PC-3 (cell line): ENCODE results near the gene NFATC1.

Source experiments
- EZH2phosphoT487 ChIP-seq: fragments of 300-600 bp; sonication (generic); IDR thresholded peaks from 2 replicates; pipeline ENCODE4 v1.6.1; 2018; ENCODE audit warnings: mild to moderate bottlenecking, antibody characterized with exemption, low read length, borderline replicate concordance
- TF ChIP-seq, protein P1 (sequence below): fragments of 300-600 bp; sonication (generic); conservative IDR thresholded peaks from 2 replicates; pipeline ENCODE4 v1.5.1; 2017; ENCODE audit warnings: antibody characterized with exemption, low read depth, mild to moderate bottlenecking, low read length

GRCh38 chr18:79543861-79544385, 148.2 kb downstream of the NFATC1 start:
- TF ChIP-seq EZH2phosphoT487: no peak
- TF ChIP-seq, protein P1, sequence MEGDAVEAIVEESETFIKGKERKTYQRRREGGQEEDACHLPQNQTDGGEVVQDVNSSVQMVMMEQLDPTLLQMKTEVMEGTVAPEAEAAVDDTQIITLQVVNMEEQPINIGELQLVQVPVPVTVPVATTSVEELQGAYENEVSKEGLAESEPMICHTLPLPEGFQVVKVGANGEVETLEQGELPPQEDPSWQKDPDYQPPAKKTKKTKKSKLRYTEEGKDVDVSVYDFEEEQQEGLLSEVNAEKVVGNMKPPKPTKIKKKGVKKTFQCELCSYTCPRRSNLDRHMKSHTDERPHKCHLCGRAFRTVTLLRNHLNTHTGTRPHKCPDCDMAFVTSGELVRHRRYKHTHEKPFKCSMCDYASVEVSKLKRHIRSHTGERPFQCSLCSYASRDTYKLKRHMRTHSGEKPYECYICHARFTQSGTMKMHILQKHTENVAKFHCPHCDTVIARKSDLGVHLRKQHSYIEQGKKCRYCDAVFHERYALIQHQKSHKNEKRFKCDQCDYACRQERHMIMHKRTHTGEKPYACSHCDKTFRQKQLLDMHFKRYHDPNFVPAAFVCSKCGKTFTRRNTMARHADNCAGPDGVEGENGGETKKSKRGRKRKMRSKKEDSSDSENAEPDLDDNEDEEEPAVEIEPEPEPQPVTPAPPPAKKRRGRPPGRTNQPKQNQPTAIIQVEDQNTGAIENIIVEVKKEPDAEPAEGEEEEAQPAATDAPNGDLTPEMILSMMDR: no peak
